WTC11 (cell line): ENCODE measurements around the gene GLRA2.

Experiments
- CTCF ChIP-seq: fragments of 200-600 bp; IDR thresholded peaks from 2 replicates; pipeline ENCODE4 v1.8.0; 2022; ENCODE audit warnings: antibody characterized with exemption
- FOXJ3 ChIP-seq: sonication (generic); formaldehyde crosslinking; IDR thresholded peaks from 2 replicates; pipeline ENCODE4 v1.9.0; 2021; ENCODE audit warnings: missing genetic modification reagents, mild to moderate bottlenecking, borderline replicate concordance

DNA sequence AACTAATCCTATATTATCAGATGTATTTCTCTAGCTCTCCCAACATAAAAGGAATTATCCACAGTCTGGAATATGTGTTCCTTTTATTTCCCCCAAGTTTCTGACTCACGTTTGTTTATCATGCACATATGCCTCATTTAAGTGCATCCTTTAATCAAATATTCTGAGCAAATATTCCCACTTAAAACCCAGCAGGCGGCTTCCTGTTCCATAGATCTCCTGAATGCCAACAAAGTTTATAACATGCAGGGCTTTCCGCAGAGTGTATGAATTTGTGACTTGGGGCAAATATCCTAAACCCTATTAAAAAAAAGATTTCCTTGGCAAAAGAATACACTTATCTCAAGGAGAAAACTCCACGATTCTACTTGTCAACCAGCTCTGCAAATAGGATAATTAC is 16.9 kb downstream of the GLRA2 start:
- TF ChIP-seq CTCF (no peak), FOXJ3 (CRISPR knock-in tag) (no peak)
